Measurements from ENCODE around the gene ATRIP. TPM values are rescaled to one million over a fixed set of nuclear protein-coding genes. Genes with fewer than 3 reads are reported as not detected.
"Not testable (repeated sequence)": the region's sequence is repeated elsewhere in the genome, so short reads cannot be mapped to it uniquely, and the experiment has no call there.

The ATRIP gene
- total and polyA plus RNA-seq, 3 experiments from 2014 or later = 13.4 to 22.8 (median 22.1) TPM

- H3K9me3 ChIP-seq (ENCODE audit: low read length) = no peaks in the 10 kb centered on the region
- Mint-ChIP-seq H3K27me3 (no peaks in the 10 kb centered on the region), H3K9me3 (no peaks in the 10 kb centered on the region), H3K27ac (peak overlapping the region; percentile 77 to 99 (median 92)), H3K4me3 (peak overlapping the region; percentile 61 to 96 (median 70)), H3K36me3 (peaks cover 0 to 52% (median 11%) of the 10 kb centered on the region in 3 donors), H3K4me1 (peaks cover 59 to 79% (median 70%) of the 10 kb centered on the region in 3 donors)
- peaks cover 74% of the 10 kb centered on the region for H3K4me1 ChIP-seq (ENCODE audit: insufficient read depth, low read length)
- H3K27ac ChIP-seq (ENCODE audit: low read depth, low read length) = no peak overlapping the region
- peaks cover 23% of the 10 kb centered on the region for H3K36me3 ChIP-seq (ENCODE audit: insufficient read depth, low read length)
- ChIA-PET CTCF (interaction anchor here (1.2 to 10.2 kb wide), 4 partner anchors 22 to 69 kb away, joined by 3 to 69 read pairs (median 4); no protein-coding TSS in a partner anchor), POLR2A (interaction anchor here (1.9 to 3.8 kb wide), 2 partner anchors 24 to 29 kb away, joined by 6 to 18 read pairs; partner anchors contain the start of genes ATRIP and TMA7)
- H3K4me3 ChIP-seq (ENCODE audit: low read length) = no peak overlapping the region
- DNase-seq = no peak
- no peaks in the 10 kb centered on the region for H3K27me3 ChIP-seq (ENCODE audit: insufficient read depth, low read length, poor library complexity, severe bottlenecking)
Observed at GRCh38 chr3:48470286-48470685, 23.7 kb downstream of the ATRIP start.

- CTCF ChIA-PET = interaction anchor here (0.9 to 10.2 kb wide), 9 partner anchors 9 to 76 kb away, joined by 3 to 69 read pairs (median 5); partner anchors contain the start of gene ATRIP
- no peaks in the 10 kb centered on the region for H3K9me3 Mint-ChIP-seq
- H3K4me1 ChIP-seq (ENCODE audit: insufficient read depth, low read length) = peaks cover 58% of the 10 kb centered on the region
- no peaks in the 10 kb centered on the region for H3K27me3 ChIP-seq (ENCODE audit: insufficient read depth, low read length, poor library complexity, severe bottlenecking)
- DNase-seq = no peak
- H3K4me3 ChIP-seq (ENCODE audit: low read length) = peak overlapping the region; percentile 98
- peak overlapping the region; percentile 92 to 99 (median 98) for H3K27ac Mint-ChIP-seq
- no peaks in the 10 kb centered on the region for H3K9me3 ChIP-seq (ENCODE audit: low read length)
- peaks cover 17% of the 10 kb centered on the region for H3K36me3 ChIP-seq (ENCODE audit: insufficient read depth, low read length)
- POLR2A ChIA-PET = interaction anchor here (0.5 to 3.8 kb wide), 9 partner anchors 10 to 84 kb away, joined by 3 to 18 read pairs (median 5); partner anchors contain the start of genes ATRIP, CCDC51, PFKFB4 and TMA7
- no peaks in the 10 kb centered on the region for H3K27me3 Mint-ChIP-seq
- peaks cover 47 to 79% (median 55%) of the 10 kb centered on the region in 3 donors for H3K4me1 Mint-ChIP-seq
- peak overlapping the region; percentile 90 to 96 (median 95) for H3K4me3 Mint-ChIP-seq
- peaks cover 0 to 36% (median 11%) of the 10 kb centered on the region in 3 donors for H3K36me3 Mint-ChIP-seq
- peak overlapping the region; percentile 99 for H3K27ac ChIP-seq (ENCODE audit: low read depth, low read length)
Observed at GRCh38 chr3:48472673-48472922, 26.1 kb downstream of the ATRIP start.

- Mint-ChIP-seq H3K36me3 (peaks cover 0 to 31% (median 11%) of the 10 kb centered on the region in 3 donors), H3K4me3 (peak overlapping the region; percentile 90 to 96 (median 95)), H3K9me3 (no peaks in the 10 kb centered on the region), H3K27ac (peak overlapping the region; percentile 92 to 99 (median 98)), H3K27me3 (no peaks in the 10 kb centered on the region), H3K4me1 (peaks cover 47 to 79% (median 55%) of the 10 kb centered on the region in 3 donors)
- Histone ChIP-seq H3K36me3 (ENCODE audit: insufficient read depth, low read length) (peaks cover 17% of the 10 kb centered on the region), H3K4me1 (ENCODE audit: insufficient read depth, low read length) (peaks cover 58% of the 10 kb centered on the region), H3K27me3 (ENCODE audit: insufficient read depth, low read length, poor library complexity, severe bottlenecking) (no peaks in the 10 kb centered on the region), H3K27ac (ENCODE audit: low read depth, low read length) (peak overlapping the region; percentile 99), H3K9me3 (ENCODE audit: low read length) (no peaks in the 10 kb centered on the region), H3K4me3 (ENCODE audit: low read length) (peak overlapping the region; percentile 98)
- POLR2A ChIA-PET = interaction anchor here (0.7 to 3.8 kb wide), 9 partner anchors 27 to 482 kb away, joined by 3 to 18 read pairs (median 5); partner anchors contain the start of genes ATRIP, CCDC51, PFKFB4 and SHISA5
- CTCF ChIA-PET = interaction anchor here (0.9 to 10.2 kb wide), 9 partner anchors 9 to 76 kb away, joined by 3 to 69 read pairs (median 5); partner anchors contain the start of genes ATRIP and CCDC51
- DNase-seq = peak; percentile 91 to 96 (median 94)
Observed at GRCh38 chr3:48472923-48473616, 26.5 kb downstream of the ATRIP start.

- Mint-ChIP-seq H3K36me3 (peaks cover 0 to 28% (median 11%) of the 10 kb centered on the region in 3 donors), H3K27ac (peak overlapping the region; percentile 92 to 99 (median 98)), H3K4me1 (peaks cover 50 to 79% (median 57%) of the 10 kb centered on the region in 3 donors), H3K9me3 (no peaks in the 10 kb centered on the region), H3K4me3 (peak overlapping the region; percentile 90 to 96 (median 95)), H3K27me3 (no peaks in the 10 kb centered on the region)
- peaks cover 58% of the 10 kb centered on the region for H3K4me1 ChIP-seq (ENCODE audit: insufficient read depth, low read length)
- ChIA-PET POLR2A (interaction anchor here (0.7 to 3.8 kb wide), 7 partner anchors 27 to 481 kb away, joined by 3 to 18 read pairs (median 6); partner anchors contain the start of genes ATRIP, CCDC51, SHISA5 and TMA7), CTCF (interaction anchor here (0.9 to 10.2 kb wide), 7 partner anchors 8 to 76 kb away, joined by 3 to 69 read pairs (median 5); partner anchors contain the start of genes ATRIP and CCDC51)
- peak overlapping the region; percentile 28 for H3K4me3 ChIP-seq (ENCODE audit: low read length)
- DNase-seq = no peak
- no peaks in the 10 kb centered on the region for H3K9me3 ChIP-seq (ENCODE audit: low read length)
- H3K36me3 ChIP-seq (ENCODE audit: insufficient read depth, low read length) = peaks cover 16% of the 10 kb centered on the region
- H3K27ac ChIP-seq (ENCODE audit: low read depth, low read length) = peak overlapping the region; percentile 99
- no peaks in the 10 kb centered on the region for H3K27me3 ChIP-seq (ENCODE audit: insufficient read depth, low read length, poor library complexity, severe bottlenecking)
Observed at GRCh38 chr3:48473617-48473952, 27.0 kb downstream of the ATRIP start.

- not testable (repeated sequence) for H3K4me3 ChIP-seq (ENCODE audit: low read length); H3K9me3 ChIP-seq (ENCODE audit: low read length); H3K27me3 ChIP-seq (ENCODE audit: insufficient read depth, low read length, poor library complexity, severe bottlenecking); H3K27me3 Mint-ChIP-seq; DNase-seq; H3K27ac ChIP-seq (ENCODE audit: low read depth, low read length); H3K9me3 Mint-ChIP-seq
- Histone ChIP-seq H3K36me3 (ENCODE audit: insufficient read depth, low read length) (peaks cover 12% of the 10 kb centered on the region), H3K4me1 (ENCODE audit: insufficient read depth, low read length) (peaks cover 58% of the 10 kb centered on the region)
- CTCF ChIA-PET = interaction anchor here (1.1 to 10.2 kb wide), 4 partner anchors 28 to 38 kb away, joined by 4 to 69 read pairs (median 15); partner anchors contain the start of genes ATRIP and CCDC51
- Mint-ChIP-seq H3K27ac (peak overlapping the region in 6 of 8 donors; percentile 50 to 99 (median 98)), H3K36me3 (peaks cover 0 to 26% (median 7%) of the 10 kb centered on the region in 3 donors), H3K4me1 (peaks cover 50 to 79% (median 57%) of the 10 kb centered on the region in 3 donors), H3K4me3 (peak overlapping the region in 1 of 7 donors; percentile 95)
- POLR2A ChIA-PET = interaction anchor here (0.7 to 3.8 kb wide), 4 partner anchors 30 to 75 kb away, joined by 4 to 18 read pairs (median 6); partner anchors contain the start of genes SHISA5 and TMA7
Observed at GRCh38 chr3:48474031-48474430, 27.5 kb downstream of the ATRIP start.

GRCh38 chr3:48474619-48475018 lies 28.1 kb downstream of the ATRIP start:
- POLR2A ChIA-PET = no interaction called here
- Mint-ChIP-seq H3K4me3 (peak overlapping the region in 1 of 7 donors; percentile 3), H3K27ac (peak overlapping the region; percentile 38 to 96 (median 86)), H3K36me3 (peaks cover 0 to 20% (median 3%) of the 10 kb centered on the region in 3 donors), H3K9me3 (no peaks in the 10 kb centered on the region), H3K27me3 (no peaks in the 10 kb centered on the region), H3K4me1 (peaks cover 49 to 79% (median 57%) of the 10 kb centered on the region in 3 donors)
- DNase-seq = no peak
- H3K4me3 ChIP-seq (ENCODE audit: low read length) = no peak overlapping the region
- no peaks in the 10 kb centered on the region for H3K27me3 ChIP-seq (ENCODE audit: insufficient read depth, low read length, poor library complexity, severe bottlenecking)
- H3K27ac ChIP-seq (ENCODE audit: low read depth, low read length) = no peak overlapping the region
- peaks cover 55% of the 10 kb centered on the region for H3K4me1 ChIP-seq (ENCODE audit: insufficient read depth, low read length)
- peaks cover 6% of the 10 kb centered on the region for H3K36me3 ChIP-seq (ENCODE audit: insufficient read depth, low read length)
- CTCF ChIA-PET = interaction anchor here (10.2 kb wide), 1 partner anchor 38 kb away, joined by 69 read pairs; no protein-coding TSS in a partner anchor
- H3K9me3 ChIP-seq (ENCODE audit: low read length) = no peaks in the 10 kb centered on the region

- H3K4me1 Mint-ChIP-seq = peaks cover 46 to 77% (median 55%) of the 10 kb centered on the region in 3 donors
- POLR2A ChIA-PET = no interaction called here
Observed at GRCh38 chr3:48475188-48475587, 28.7 kb downstream of the ATRIP start.

More at GRCh38 chr3:48475188-48475587, 28.7 kb downstream of the ATRIP start:
- H3K4me3 Mint-ChIP-seq = peak overlapping the region in 2 of 7 donors; percentile 3 to 27
- H3K4me1 ChIP-seq (ENCODE audit: insufficient read depth, low read length) = peaks cover 53% of the 10 kb centered on the region
- H3K36me3 ChIP-seq (ENCODE audit: insufficient read depth, low read length) = peaks cover under 1% of the 10 kb centered on the region
- H3K27me3 Mint-ChIP-seq = no peaks in the 10 kb centered on the region
- DNase-seq = no peak
- no peak overlapping the region for H3K4me3 ChIP-seq (ENCODE audit: low read length)
- H3K27ac ChIP-seq (ENCODE audit: low read depth, low read length) = no peak overlapping the region
- peaks cover 0 to 15% (median 0%) of the 10 kb centered on the region in 3 donors for H3K36me3 Mint-ChIP-seq
- CTCF ChIA-PET = interaction anchor here (10.2 kb wide), 1 partner anchor 39 kb away, joined by 69 read pairs; no protein-coding TSS in a partner anchor
- H3K9me3 Mint-ChIP-seq = no peaks in the 10 kb centered on the region
- H3K9me3 ChIP-seq (ENCODE audit: low read length) = no peaks in the 10 kb centered on the region
- no peaks in the 10 kb centered on the region for H3K27me3 ChIP-seq (ENCODE audit: insufficient read depth, low read length, poor library complexity, severe bottlenecking)
- peak overlapping the region in 7 of 8 donors; percentile 38 to 96 (median 89) for H3K27ac Mint-ChIP-seq

Measured in CD8-positive, alpha-beta memory T cell (primary cell).